Inflammatory macrophage treated with lipopolysaccharide for 4 hours (primary cell): ENCODE data around the gene MEN1.
"Not testable (repeated sequence)": the region's sequence is repeated elsewhere in the genome, so short reads cannot be mapped to it uniquely, and the experiment has no call there.

Experiments
- DNase-seq: peaks from one replicate; pipeline ENCODE4 v3.0.0-alpha.2; 2020

The MEN1 gene

DNA sequence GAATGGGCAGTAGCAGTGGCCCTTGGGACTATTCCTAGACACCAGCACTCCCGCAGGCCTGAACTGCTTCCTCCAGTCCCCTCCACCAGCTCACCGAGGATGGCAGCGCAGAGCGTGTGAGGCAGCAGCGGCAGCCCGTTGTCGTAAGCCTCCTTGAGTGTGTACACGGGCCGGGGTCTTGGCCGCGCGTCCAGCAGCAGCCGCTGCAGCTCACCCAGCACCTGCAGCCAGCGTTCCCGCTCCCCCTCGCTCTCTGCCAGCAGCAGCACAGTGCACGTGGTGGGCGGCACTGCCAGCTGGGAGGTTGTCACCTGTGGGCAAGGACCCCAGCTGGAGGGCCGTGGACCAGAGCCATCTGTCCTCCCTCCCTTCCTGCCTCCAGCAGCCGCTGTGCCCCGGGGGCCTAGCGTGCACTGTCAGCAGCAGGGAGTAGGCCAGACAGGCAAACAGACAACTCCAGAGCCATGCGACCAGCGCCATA is 21.1 kb upstream of the MEN1 start:
- no peak for DNase-seq

DNA sequence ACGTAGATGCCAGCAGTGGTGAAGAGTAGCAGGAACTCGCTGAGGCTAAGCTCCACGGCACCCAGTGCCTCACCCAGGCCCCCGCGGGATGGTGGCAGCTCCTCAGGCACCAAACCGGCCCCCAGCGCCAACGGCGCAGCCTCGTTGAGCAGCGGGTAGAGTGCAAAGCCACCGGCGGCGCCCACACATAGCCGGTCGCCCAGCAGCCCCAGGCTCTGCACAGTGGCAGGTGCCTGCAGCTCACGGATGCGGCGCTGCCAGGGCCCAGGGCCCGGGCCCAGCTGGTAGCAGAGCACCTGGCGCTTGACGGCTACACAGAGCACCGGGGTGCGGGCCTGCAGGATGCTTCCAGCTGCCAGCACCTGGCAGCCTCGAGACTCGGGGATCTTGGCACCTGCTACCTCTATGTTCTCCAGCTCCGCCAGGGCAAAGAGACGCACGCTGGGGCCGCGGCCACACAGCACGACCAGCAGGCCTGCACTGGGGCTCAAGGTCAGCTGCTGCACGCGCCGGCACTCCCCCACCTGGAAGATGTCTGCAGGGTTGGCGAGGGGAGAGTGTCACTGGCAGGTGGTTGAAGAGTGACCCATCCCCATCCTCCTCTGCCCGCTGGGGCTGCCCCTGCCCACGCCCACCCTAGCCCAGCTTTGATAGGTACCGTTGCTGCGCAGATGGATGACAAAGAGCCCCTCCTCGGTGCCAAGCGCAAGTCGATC is 19.3 kb upstream of the MEN1 start:
- no peak for DNase-seq

DNA sequence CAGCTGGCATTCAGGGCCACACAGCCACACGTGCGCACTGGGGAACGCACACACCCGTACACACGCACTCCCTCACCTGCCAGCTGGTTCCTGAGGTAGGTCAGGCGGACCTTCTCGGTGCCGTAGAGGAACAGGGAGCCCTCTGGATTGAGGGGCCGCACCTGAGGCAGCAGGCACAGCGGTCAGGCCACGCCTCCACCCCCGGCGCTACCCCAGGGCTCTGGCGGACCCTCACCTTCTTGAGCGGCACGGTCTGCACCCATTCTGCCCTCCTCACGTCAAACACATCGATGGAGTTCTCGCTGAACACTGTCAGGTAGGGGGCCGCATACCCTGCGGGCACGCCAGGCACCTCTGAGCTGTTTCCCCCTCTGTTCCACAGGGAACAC is 17.1 kb upstream of the MEN1 start:
- DNase-seq, result no peak

DNA sequence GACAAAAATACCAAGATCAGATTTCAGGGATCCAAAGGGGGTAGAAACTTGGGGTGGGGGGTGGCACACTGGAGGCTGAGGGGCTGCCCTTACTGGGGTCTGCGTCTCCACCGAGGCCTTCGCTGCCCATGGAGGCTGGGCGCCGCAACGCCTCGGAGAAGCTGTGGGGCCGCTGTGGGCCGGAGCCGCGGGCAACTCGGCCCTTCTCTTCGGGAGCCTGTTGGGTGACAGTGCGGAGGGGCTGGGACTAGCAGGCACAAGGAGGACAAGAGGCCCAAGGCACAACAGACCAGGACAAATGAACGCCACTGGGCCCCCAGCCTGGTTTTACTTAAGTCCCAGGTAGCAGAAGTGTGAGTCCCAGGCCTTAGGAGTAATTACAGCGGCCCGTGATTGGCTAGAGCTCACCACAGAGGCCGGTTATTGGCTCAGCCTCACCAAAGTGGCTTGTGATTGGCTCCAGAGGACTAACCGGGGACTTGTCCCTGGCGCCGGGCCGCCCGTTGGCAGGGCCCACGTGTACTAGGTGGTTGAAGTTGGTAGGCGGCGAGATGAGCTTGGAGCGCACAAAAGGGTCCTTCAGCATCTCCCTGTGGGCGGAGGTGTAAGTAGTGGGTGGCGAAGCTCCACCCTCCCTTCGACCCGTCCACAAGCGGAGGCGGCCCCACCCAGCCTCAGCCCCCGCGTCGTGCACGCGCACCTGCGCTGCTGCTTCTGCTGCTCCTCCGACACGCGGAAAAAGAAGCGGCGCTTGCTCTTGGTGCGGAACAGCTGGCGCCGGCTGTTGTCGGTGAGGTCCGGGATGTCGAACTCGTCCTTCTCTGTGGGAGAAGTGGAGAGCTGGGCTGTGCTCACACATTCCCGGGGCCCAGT is 16.5 kb upstream of the MEN1 start:
- DNase-seq, result no peak

DNA sequence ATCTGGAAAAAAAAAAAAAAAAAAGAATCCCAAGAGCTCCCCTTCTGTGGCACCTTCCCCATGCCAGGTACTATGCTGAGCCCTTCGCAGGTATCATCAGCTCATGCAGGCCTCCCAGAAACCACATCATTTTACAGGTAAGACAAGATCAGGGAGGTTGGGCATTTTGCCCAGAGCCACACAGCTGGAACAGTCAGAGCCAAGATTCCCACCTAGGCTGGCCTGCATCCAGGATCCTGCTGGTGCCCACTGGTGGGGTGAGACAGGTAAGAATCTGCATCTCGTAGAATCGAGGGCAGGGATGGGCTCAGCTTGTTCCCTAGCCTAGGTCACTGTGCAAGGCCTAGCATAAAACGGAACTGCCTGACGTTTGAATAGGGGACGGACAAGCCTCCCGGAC is 15.7 kb upstream of the MEN1 start:
- DNase-seq, result no peak

DNA sequence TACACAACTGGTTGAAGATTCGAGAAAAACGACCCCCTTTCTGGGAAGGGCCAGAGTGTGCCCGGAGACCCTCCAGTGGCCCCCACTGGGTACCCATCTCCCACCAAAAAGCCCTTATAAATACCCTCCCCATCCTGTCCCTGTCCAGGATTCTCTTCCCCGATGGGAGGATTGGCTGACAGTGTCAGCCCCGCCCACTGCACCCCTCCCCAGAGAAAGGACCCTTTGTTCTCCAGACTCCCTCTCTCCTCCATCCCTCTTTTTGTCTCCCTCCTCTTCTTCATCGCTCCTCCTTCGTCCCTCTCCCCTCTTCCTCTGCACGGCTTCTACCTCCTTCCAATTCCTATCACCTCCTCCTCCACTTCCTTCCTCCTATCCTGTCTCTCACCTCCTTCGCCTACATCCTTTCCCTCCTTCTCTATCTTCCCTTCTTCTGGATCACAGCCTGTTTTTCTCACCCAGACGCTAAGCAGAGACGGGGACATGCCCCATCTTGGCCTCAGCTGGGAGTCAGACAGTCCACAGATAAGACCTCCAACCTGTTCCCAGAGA is 13.3 kb upstream of the MEN1 start:
- DNase-seq, result no peak

DNA sequence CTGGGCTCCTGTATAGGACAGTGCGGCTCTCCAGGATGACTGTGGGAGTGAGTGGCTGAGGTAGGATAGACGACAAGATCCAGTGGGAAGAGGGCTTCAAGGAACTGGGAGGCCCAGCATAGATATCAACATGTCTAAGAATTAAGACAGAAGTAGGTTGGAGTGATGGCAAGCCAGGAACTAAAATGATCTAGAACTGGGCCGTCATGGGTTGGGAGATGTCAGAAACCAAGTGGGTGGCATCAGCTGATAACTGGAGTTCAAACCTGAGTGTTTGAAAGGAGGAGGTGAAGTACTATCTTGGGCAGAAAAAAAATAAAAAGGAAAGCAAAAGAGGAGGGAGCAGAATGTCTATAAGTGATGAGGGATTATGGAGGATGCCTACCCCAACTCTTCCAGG is 7.1 kb upstream of the MEN1 start:
- no peak for DNase-seq

DNA sequence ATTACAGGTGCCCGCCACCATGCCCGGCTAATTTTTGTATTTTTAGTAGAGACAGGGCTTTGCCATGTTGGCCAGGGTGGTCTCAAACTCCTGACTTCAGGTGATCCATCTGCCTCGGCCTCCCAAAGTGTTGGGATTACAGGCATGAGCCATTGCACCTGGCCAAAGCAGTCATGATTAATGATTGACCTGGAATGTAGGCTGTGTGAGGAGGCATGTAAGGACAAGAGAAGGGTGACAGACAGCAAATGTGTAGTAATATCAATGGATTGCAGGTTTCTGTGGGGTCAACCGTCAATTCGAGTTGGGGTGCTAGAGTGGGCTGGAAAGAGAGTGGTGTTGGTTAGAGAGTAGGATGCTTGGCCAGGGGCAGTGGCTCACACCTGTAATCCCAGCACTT is 5.1 kb upstream of the MEN1 start:
- DNase-seq, result not testable (repeated sequence)

DNA sequence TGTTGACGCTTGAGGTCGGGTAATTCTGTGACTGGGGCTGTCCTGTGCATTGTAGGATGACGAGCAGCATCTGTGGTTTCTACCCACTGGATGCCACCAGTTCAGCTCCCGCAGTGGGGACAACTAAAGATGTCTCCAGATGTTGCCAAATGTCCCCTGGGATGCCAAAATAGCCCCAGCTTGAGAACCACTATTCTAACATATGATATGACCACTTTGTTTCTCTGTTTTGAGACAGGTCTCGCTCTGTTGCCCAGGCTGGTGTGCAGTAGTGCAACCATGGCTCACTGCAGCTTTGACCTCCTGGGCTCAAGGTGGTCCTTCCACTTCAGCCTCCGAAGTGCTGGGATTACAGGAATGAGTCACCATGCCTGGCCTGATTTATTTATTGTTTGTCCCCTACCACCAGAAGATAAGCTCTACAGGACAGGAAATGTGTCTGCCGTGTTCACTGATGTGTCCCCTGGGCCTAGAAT is 4.4 kb upstream of the MEN1 start:
- no peak for DNase-seq

DNA sequence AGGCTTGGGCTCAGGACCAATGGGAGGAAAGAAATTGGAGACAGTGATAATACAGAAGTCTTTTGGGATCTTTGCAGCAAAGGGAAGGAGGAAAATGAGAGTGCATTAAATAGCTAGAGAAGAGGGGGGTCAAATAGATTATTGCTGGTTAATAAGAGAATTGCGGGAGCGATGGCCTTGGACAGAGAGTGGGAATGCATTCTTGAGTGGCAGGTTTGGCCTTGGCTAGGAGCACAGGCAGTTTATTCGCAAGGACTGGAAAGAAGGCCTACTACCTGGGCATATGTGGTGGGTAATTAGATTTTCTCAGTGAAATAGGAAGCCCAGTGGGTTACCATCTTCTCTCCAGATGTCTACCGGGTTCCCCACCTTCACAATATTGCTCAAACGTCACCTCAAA is 3.5 kb upstream of the MEN1 start:
- DNase-seq, result no peak

DNA sequence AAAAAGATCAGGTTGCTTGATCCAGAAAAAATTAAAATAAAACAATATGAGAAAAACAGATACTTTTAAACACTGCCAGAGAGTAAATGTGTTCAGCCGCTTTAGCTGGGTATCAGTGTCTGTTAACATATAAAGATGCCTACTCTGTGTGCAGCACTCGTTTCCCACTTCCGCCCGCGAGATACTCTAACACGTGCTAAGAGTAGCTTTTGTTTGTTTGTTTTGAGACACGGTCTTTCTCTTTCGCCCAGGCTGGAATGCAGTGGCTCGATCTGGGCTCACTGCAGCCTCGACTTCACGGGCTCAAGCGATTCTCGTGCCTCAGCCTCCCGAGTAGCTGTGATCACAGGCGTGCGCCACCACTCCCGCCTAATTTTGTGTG is 531 bp upstream of the MEN1 start:
- DNase-seq, result peak; percentile 10

DNA sequence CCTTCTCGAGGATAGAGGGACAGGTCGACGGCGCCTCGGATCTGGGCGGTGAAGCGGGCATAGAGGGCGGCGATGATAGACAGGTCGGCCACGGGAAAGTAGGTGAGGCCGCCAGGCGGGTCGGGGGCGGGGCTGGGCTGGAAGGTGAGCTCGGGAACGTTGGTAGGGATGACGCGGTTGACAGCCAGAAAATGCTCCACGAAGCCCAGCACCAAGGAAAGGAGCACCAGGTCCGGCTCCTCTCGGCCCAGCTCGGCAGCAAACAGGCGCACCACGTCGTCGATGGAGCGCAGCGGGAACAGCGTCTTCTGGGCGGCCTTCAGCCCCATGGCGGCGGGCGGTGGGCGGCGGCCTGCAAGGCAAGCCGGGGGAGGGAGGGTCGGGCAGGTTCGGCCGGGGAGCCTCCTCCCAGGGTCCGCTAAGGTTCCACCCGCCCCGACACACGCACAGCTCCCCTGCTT is 540 bp downstream of the MEN1 start:
- no peak for DNase-seq

DNA sequence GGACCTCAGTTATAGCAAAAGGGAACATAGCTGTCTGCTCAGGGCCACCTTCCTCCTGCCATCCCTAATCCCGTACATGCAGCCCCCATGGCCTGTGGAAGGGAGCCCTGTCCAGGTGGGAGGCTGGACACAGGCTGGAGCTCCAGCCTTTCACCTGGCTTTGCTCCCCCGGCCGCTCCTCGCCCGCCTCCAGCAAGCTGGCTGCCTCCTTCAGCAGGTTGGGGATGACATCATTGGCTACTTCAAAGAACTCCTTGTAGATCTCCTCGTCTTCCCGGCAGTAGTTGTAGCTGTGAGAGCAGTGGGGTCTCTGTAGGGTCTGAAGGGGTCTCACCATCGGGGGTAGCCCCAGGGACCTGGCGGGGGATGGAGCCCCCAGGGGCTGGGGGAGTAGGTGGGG is 4.9 kb downstream of the MEN1 start:
- DNase-seq, result no peak

DNA sequence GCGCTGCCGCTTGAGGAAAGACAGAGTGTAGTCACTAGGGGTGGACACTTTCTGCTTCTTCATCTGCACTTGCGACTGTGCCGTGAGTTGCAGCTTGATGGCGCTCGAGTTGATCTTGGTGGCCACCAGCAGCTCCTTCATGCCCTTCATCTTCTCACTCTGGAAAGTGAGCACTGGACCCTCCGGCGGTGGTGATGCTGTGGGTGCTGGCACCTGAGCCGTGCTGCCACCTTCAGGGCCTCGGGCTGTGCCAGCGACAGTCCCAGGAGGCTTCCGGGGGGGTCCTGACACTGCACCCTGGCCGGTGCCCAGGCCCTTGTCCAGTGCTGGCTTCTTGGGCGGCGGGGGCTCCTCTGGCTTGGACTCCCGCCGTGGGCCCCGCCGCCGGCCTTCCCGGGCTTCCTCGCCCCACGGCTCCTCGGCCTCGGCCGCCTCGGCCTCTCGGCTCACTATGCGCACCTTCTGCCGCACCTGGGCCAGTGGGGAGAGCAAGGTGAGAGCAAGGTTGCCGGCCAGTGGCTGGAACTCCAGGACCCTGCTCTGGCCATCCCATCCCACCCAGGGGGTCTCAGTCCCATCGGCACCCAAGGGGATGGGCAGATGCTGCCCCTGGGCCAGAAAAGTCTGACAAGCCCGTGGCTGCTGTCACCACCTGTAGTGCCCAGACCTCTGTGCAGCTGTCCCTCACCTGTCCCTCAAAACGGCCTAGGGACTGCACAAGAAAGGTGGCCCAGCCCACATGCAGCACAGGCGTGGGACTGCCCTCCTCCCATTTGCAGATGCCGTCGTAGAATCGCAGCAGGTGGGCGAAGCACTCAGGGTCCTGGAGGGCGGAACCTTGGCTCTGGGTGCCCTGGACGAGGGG is 5.8 kb downstream of the MEN1 start:
- DNase-seq, result no peak

DNA sequence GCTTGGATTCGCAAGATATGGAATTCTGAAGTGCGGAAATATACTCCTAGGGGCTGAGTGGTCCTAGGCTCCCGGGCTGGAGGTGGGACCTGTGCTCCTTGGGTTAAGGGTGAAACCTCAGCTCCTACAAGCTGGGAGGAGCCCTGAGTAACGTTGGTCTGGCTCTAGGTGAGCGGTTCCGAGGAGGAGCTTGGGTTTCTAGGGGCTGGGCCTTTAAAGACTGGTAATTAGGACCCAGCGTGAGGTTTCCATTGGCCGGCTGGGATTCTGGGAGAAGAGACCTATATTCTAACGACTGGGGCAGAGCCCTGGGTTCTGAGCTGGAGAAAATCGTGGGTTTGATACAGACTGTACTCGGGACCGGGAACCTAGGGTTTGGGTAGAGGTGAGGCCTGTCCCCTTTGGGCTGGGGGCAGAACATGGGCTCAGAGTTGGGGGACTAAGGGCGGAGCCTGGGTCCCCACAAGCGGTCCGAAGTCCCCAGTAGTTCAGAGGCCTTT is 6.5 kb downstream of the MEN1 start:
- DNase-seq, result no peak

DNA sequence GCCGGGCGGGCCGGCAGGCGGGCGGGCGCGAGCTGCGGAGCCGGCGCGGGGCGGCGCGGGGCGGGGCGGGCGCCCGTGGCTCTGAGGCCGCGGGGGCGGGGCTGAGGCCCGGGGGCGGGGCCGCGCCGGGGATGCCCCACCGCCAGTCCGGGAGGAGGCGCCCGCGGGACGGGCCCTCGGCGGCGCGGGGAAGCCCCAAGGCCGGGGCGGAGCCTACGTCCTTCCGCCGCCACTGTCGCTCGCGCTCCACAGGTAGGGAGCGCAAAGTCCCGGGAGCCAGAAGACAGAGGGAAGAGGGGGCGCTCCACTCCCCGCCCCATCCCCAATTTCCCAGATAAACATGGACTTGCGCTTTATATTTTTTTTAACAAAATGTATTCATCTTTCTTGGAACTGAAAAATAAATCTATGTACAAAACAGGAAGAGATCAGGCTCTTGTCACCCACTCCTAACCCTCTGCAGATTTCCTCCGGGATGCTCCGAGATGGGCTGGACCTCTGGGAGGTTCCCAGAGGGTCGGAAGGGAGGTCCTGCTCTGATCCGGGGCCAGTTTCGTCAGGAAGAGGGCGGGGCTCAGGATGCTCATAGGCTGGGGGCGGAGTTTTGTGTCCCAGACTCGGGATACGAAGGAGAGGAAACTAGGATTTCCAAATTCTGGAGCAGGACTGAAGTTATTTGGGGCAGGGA is 7.0 kb downstream of the MEN1 start, which contains the start of gene MAP4K2:
TSS of gene MAP4K2 (minus strand) at position 57 of the 688 bp plus-strand sequence. CDS start 65 bp downstream, outside the sequence.
- DNase-seq, result peak; percentile 88

DNA sequence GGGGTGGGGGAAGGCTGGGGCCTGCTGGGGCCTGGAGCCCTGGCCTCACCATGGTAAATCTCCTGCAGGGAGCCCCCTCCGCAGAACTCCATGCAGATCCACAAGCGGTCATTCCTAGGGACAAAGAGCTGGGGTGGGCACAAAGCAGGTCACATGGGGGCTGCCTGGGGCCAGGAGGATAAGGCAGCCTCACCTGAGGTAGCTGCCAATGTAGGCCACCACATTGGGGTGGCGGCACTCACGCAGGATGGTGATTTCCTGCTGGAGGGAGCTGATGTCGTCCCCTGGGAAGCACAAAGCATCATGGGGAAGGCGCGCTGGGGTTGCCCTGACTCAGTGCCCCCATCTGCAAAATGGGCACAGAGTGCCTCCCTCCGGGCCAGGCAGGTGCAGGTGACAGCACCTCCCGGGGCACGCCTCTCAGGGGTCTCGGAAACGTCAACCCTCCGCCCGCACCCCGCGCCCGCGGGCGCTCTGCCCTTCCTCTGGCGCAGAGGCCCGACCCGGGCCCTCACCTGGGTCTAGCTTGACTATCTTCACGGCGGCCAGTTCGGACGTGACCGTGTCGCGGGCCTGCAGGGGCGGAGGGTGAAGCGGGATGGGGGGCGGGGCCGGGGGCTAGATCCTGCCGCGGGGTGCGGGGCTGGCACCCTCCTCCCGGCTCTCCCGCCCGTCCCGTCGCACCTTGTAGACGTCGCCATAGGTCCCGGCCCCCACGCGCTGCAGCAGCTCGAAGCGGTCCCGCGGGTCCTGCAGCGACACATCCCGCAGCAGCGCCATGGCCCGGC is 7.8 kb downstream of the MEN1 start:
- DNase-seq, result no peak

DNA sequence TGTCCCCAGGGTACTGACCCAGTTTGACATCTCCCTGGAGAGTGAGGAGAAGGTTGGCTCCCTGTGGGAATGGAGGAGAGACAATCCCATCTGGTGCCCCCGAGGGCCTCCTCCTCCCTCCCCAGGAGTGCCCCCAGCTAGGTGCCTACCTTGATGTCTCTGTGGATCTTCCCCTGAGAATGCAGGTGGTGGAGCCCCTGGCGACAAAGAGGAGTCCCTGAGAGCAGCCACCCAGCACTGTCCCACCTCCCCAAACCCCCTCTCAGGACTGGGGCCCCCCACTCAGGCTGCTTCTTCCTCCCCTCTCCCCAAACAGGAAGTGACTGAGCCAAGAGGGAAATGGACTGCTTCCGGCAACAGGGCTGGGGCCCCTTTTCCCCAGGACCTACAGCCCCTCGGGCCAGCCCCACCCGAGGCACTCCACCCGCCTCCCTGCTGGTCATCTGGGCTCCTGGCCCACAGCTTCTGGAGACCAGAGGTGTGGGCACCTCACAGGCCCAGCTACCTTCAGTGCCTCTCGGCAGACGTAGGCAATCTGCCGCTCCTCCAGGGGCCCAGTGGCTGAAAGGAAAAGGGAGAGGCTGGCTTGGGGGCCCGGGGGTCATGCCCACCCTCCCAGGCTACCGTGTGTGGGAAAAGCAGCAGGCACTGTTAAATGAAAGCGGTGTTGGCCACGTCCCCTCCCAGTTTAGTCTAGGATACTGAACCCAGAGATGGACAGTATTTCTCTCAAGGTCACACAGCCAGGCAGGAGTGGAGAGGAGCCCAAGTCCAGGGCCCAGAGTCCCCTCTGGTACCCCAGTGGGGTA is 8.6 kb downstream of the MEN1 start:
- peak; percentile 8 for DNase-seq

DNA sequence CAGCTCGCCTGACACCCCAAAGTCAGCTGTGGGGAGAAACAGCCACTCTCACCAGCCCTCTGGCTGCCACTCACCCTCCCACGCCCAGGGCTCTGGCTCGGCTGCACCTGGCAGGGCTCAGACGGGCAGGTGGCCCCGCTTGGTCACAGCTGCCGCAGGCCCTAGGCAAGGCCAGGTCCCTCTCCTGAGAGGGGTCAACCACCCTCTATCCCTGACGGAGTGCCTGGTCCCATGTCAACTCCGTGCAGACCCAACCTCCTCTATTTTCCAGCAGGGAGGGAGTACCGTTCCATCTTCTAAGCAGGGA is 9.2 kb downstream of the MEN1 start:
- no peak for DNase-seq
